ENCODE results near the gene SLC2A13.
"Not testable (repeated sequence)": the region's sequence is repeated elsewhere in the genome, so short reads cannot be mapped to it uniquely, and the experiment has no call there.

Gene SLC2A13

GRCh38 chr12:39813776-39814175, 292.1 kb downstream of the SLC2A13 start:
- Histone ChIP-seq H3K9ac (ENCODE audit: low read depth, low read length) (no peak overlapping the region), H3K27me3 (ENCODE audit: control insufficient read depth, insufficient read depth, low read length) (no peaks in the 10 kb centered on the region), H3K4me3 (ENCODE audit: low read depth, low read length) (no peak overlapping the region), H3K4me1 (ENCODE audit: control insufficient read depth, insufficient read depth, low read length) (no peaks in the 10 kb centered on the region), H3K9me3 (ENCODE audit: control insufficient read depth, insufficient read depth, low read length) (no peaks in the 10 kb centered on the region), H3K36me3 (ENCODE audit: control insufficient read depth, insufficient read depth, low read length) (no peaks in the 10 kb centered on the region)

GRCh38 chr12:39812456-39812855, 293.4 kb downstream of the SLC2A13 start:
- H3K4me3 ChIP-seq (ENCODE audit: low read depth, low read length); H3K9ac ChIP-seq (ENCODE audit: low read depth, low read length); H3K4me1 ChIP-seq (ENCODE audit: control insufficient read depth, insufficient read depth, low read length); H3K27me3 ChIP-seq (ENCODE audit: control insufficient read depth, insufficient read depth, low read length); H3K36me3 ChIP-seq (ENCODE audit: control insufficient read depth, insufficient read depth, low read length); H3K9me3 ChIP-seq (ENCODE audit: control insufficient read depth, insufficient read depth, low read length): not testable (repeated sequence)

GRCh38 chr12:39807043-39807442, 298.8 kb downstream of the SLC2A13 start:
- no peaks in the 10 kb centered on the region for H3K36me3 ChIP-seq (ENCODE audit: control insufficient read depth, insufficient read depth, low read length)
- no peak overlapping the region for H3K9ac ChIP-seq (ENCODE audit: low read depth, low read length)
- no peaks in the 10 kb centered on the region for H3K4me1 ChIP-seq (ENCODE audit: control insufficient read depth, insufficient read depth, low read length)
- H3K27me3 ChIP-seq (ENCODE audit: control insufficient read depth, insufficient read depth, low read length), result no peaks in the 10 kb centered on the region
- H3K4me3 ChIP-seq (ENCODE audit: low read depth, low read length), result no peak overlapping the region
- no peaks in the 10 kb centered on the region for H3K9me3 ChIP-seq (ENCODE audit: control insufficient read depth, insufficient read depth, low read length)

GRCh38 chr12:39805651-39806050, 300.2 kb downstream of the SLC2A13 start:
- H3K4me3 ChIP-seq (ENCODE audit: low read depth, low read length), result no peak overlapping the region
- H3K9me3 ChIP-seq (ENCODE audit: control insufficient read depth, insufficient read depth, low read length), result no peaks in the 10 kb centered on the region
- no peak overlapping the region for H3K9ac ChIP-seq (ENCODE audit: low read depth, low read length)
- H3K36me3 ChIP-seq (ENCODE audit: control insufficient read depth, insufficient read depth, low read length), result no peaks in the 10 kb centered on the region
- H3K4me1 ChIP-seq (ENCODE audit: control insufficient read depth, insufficient read depth, low read length), result no peaks in the 10 kb centered on the region
- no peaks in the 10 kb centered on the region for H3K27me3 ChIP-seq (ENCODE audit: control insufficient read depth, insufficient read depth, low read length)

GRCh38 chr12:39804898-39805297, 301.0 kb downstream of the SLC2A13 start:
- no peaks in the 10 kb centered on the region for H3K9me3 ChIP-seq (ENCODE audit: control insufficient read depth, insufficient read depth, low read length)
- no peaks in the 10 kb centered on the region for H3K36me3 ChIP-seq (ENCODE audit: control insufficient read depth, insufficient read depth, low read length)
- no peaks in the 10 kb centered on the region for H3K27me3 ChIP-seq (ENCODE audit: control insufficient read depth, insufficient read depth, low read length)
- H3K9ac ChIP-seq (ENCODE audit: low read depth, low read length), result no peak overlapping the region
- H3K4me3 ChIP-seq (ENCODE audit: low read depth, low read length), result no peak overlapping the region
- no peaks in the 10 kb centered on the region for H3K4me1 ChIP-seq (ENCODE audit: control insufficient read depth, insufficient read depth, low read length)

- no peak overlapping the region for H3K9ac ChIP-seq (ENCODE audit: low read depth, low read length)
- no peak overlapping the region for H3K4me3 ChIP-seq (ENCODE audit: low read depth, low read length)
These were observed 301.4 kb downstream of the SLC2A13 start for GRCh38 chr12:39804479-39804878.

GRCh38 chr12:39803151-39803550, 302.7 kb downstream of the SLC2A13 start:
- Histone ChIP-seq H3K36me3 (ENCODE audit: control insufficient read depth, insufficient read depth, low read length) (no peaks in the 10 kb centered on the region), H3K4me1 (ENCODE audit: control insufficient read depth, insufficient read depth, low read length) (no peaks in the 10 kb centered on the region), H3K27me3 (ENCODE audit: control insufficient read depth, insufficient read depth, low read length) (no peaks in the 10 kb centered on the region), H3K9ac (ENCODE audit: low read depth, low read length) (no peak overlapping the region), H3K4me3 (ENCODE audit: low read depth, low read length) (no peak overlapping the region), H3K9me3 (ENCODE audit: control insufficient read depth, insufficient read depth, low read length) (no peaks in the 10 kb centered on the region)

More at GRCh38 chr12:39804479-39804878, 301.4 kb downstream of the SLC2A13 start:
- no peaks in the 10 kb centered on the region for H3K27me3 ChIP-seq (ENCODE audit: control insufficient read depth, insufficient read depth, low read length)
- H3K9me3 ChIP-seq (ENCODE audit: control insufficient read depth, insufficient read depth, low read length), result no peaks in the 10 kb centered on the region
- no peaks in the 10 kb centered on the region for H3K4me1 ChIP-seq (ENCODE audit: control insufficient read depth, insufficient read depth, low read length)
- H3K36me3 ChIP-seq (ENCODE audit: control insufficient read depth, insufficient read depth, low read length), result no peaks in the 10 kb centered on the region

- Histone ChIP-seq H3K27me3 (ENCODE audit: control insufficient read depth, insufficient read depth, low read length) (no peaks in the 10 kb centered on the region), H3K36me3 (ENCODE audit: control insufficient read depth, insufficient read depth, low read length) (no peaks in the 10 kb centered on the region), H3K4me3 (ENCODE audit: low read depth, low read length) (no peak overlapping the region)
These were observed 306.9 kb downstream of the SLC2A13 start for GRCh38 chr12:39798977-39799376.

GRCh38 chr12:39798429-39798828, 307.5 kb downstream of the SLC2A13 start:
- no peaks in the 10 kb centered on the region for H3K36me3 ChIP-seq (ENCODE audit: control insufficient read depth, insufficient read depth, low read length)

More at GRCh38 chr12:39798977-39799376, 306.9 kb downstream of the SLC2A13 start:
- Histone ChIP-seq H3K4me1 (ENCODE audit: control insufficient read depth, insufficient read depth, low read length) (no peaks in the 10 kb centered on the region), H3K9ac (ENCODE audit: low read depth, low read length) (no peak overlapping the region), H3K9me3 (ENCODE audit: control insufficient read depth, insufficient read depth, low read length) (no peaks in the 10 kb centered on the region)

GRCh38 chr12:39795481-39795880, 310.4 kb downstream of the SLC2A13 start:
- Histone ChIP-seq H3K36me3 (ENCODE audit: control insufficient read depth, insufficient read depth, low read length) (no peaks in the 10 kb centered on the region), H3K4me1 (ENCODE audit: control insufficient read depth, insufficient read depth, low read length) (no peaks in the 10 kb centered on the region), H3K9me3 (ENCODE audit: control insufficient read depth, insufficient read depth, low read length) (no peaks in the 10 kb centered on the region), H3K4me3 (ENCODE audit: low read depth, low read length) (no peak overlapping the region), H3K27me3 (ENCODE audit: control insufficient read depth, insufficient read depth, low read length) (no peaks in the 10 kb centered on the region), H3K9ac (ENCODE audit: low read depth, low read length) (no peak overlapping the region)

More at GRCh38 chr12:39798429-39798828, 307.5 kb downstream of the SLC2A13 start:
- Histone ChIP-seq H3K27me3 (ENCODE audit: control insufficient read depth, insufficient read depth, low read length) (no peaks in the 10 kb centered on the region), H3K4me1 (ENCODE audit: control insufficient read depth, insufficient read depth, low read length) (no peaks in the 10 kb centered on the region), H3K9ac (ENCODE audit: low read depth, low read length) (no peak overlapping the region), H3K4me3 (ENCODE audit: low read depth, low read length) (no peak overlapping the region), H3K9me3 (ENCODE audit: control insufficient read depth, insufficient read depth, low read length) (no peaks in the 10 kb centered on the region)

DNA sequence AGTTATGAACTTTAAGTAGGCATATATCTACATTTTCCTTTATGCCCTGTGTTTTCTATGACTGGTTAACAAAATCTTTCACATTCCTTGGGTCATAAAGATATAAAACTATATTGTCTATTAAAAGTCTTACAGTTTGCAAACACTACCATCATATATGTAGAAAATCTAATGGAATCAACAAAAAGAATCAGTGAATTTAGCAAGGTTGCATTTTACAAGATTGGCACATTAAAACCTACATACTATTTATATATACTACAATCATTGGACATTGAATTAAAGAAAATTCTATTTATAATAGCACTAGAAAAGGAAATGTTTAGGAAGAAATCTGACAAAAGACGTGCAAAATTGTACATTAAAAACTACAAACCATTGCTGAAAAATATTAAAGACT, 312.9 kb downstream of the SLC2A13 start:
- no peaks in the 10 kb centered on the region for H3K27me3 ChIP-seq (ENCODE audit: control insufficient read depth, insufficient read depth, low read length)
- H3K4me3 ChIP-seq (ENCODE audit: low read depth, low read length), result no peak overlapping the region
- no peaks in the 10 kb centered on the region for H3K9me3 ChIP-seq (ENCODE audit: control insufficient read depth, insufficient read depth, low read length)
- no peak overlapping the region for H3K9ac ChIP-seq (ENCODE audit: low read depth, low read length)
- H3K36me3 ChIP-seq (ENCODE audit: control insufficient read depth, insufficient read depth, low read length), result no peaks in the 10 kb centered on the region
- H3K4me1 ChIP-seq (ENCODE audit: control insufficient read depth, insufficient read depth, low read length), result no peaks in the 10 kb centered on the region

GRCh38 chr12:39788239-39788638, 317.6 kb downstream of the SLC2A13 start:
- Histone ChIP-seq H3K4me1 (ENCODE audit: control insufficient read depth, insufficient read depth, low read length) (no peaks in the 10 kb centered on the region), H3K27me3 (ENCODE audit: control insufficient read depth, insufficient read depth, low read length) (no peaks in the 10 kb centered on the region), H3K9ac (ENCODE audit: low read depth, low read length) (no peak overlapping the region), H3K4me3 (ENCODE audit: low read depth, low read length) (no peak overlapping the region), H3K36me3 (ENCODE audit: control insufficient read depth, insufficient read depth, low read length) (no peaks in the 10 kb centered on the region), H3K9me3 (ENCODE audit: control insufficient read depth, insufficient read depth, low read length) (no peaks in the 10 kb centered on the region)

GRCh38 chr12:39785814-39786213, 320.1 kb downstream of the SLC2A13 start:
- H3K27me3 ChIP-seq (ENCODE audit: control insufficient read depth, insufficient read depth, low read length); H3K4me1 ChIP-seq (ENCODE audit: control insufficient read depth, insufficient read depth, low read length); H3K9me3 ChIP-seq (ENCODE audit: control insufficient read depth, insufficient read depth, low read length); H3K9ac ChIP-seq (ENCODE audit: low read depth, low read length); H3K4me3 ChIP-seq (ENCODE audit: low read depth, low read length); H3K36me3 ChIP-seq (ENCODE audit: control insufficient read depth, insufficient read depth, low read length): not testable (repeated sequence)
